Epidermal melanocyte (primary cell): ENCODE data around the gene BPIFA1.

Experiments used
- DNase-seq: peaks from one replicate; pipeline ENCODE4 v3.0.0; 2011; ENCODE audit warnings: low spot score; ENCODE audit not compliant: insufficient read length

Gene BPIFA1

GRCh38 chr20:33235696-33236095 is at the start of gene BPIFA1:
TSS of gene BPIFA1 (plus strand) at chr20:33235996. CDS start at chr20:33237712, 1,716 bp downstream.
- no peak for DNase-seq

- DNase-seq = no peak
Measured at GRCh38 chr20:33187491-33187890, 48.3 kb upstream of the BPIFA1 start.

- no peak for DNase-seq
Measured at GRCh38 chr20:33188421-33188820, 47.4 kb upstream of the BPIFA1 start.

GRCh38 chr20:33191484-33191883 is 44.3 kb upstream of the BPIFA1 start:
- DNase-seq = no peak

GRCh38 chr20:33191955-33192354 is 43.8 kb upstream of the BPIFA1 start:
- DNase-seq = no peak

- no peak for DNase-seq
Measured at GRCh38 chr20:33192912-33193501, 42.8 kb upstream of the BPIFA1 start.

- no peak for DNase-seq
Measured at GRCh38 chr20:33199026-33199425, 36.8 kb upstream of the BPIFA1 start.

- no peak for DNase-seq
Measured at GRCh38 chr20:33202451-33202850, 33.3 kb upstream of the BPIFA1 start.

- no peak for DNase-seq
Measured at GRCh38 chr20:33203444-33203843, 32.4 kb upstream of the BPIFA1 start.

GRCh38 chr20:33209789-33210188 is 26.0 kb upstream of the BPIFA1 start:
- DNase-seq = peak; percentile 64

- DNase-seq = no peak
Measured at GRCh38 chr20:33210371-33210770, 25.4 kb upstream of the BPIFA1 start.

- DNase-seq = no peak
Measured at GRCh38 chr20:33211817-33212424, 23.9 kb upstream of the BPIFA1 start.

- no peak for DNase-seq
Measured at GRCh38 chr20:33217052-33217451, 18.7 kb upstream of the BPIFA1 start, which contains the start of gene BPIFA3. TSS of gene BPIFA3 (plus strand) at chr20:33217352. CDS start at chr20:33217537, 185 bp downstream.

- no peak for DNase-seq
Measured at GRCh38 chr20:33224399-33224798, 11.4 kb upstream of the BPIFA1 start.

GRCh38 chr20:33229843-33230242 is 6.0 kb upstream of the BPIFA1 start:
- no peak for DNase-seq

- DNase-seq = no peak
Measured at GRCh38 chr20:33231237-33231636, 4.6 kb upstream of the BPIFA1 start.

- DNase-seq = no peak
Measured at GRCh38 chr20:33232486-33233072, 3.2 kb upstream of the BPIFA1 start.

GRCh38 chr20:33233129-33233774 is 2.5 kb upstream of the BPIFA1 start:
- no peak for DNase-seq

- no peak for DNase-seq
Measured at GRCh38 chr20:33234050-33234449, 1.7 kb upstream of the BPIFA1 start.

GRCh38 chr20:33236351-33236750 is 555 bp downstream of the BPIFA1 start:
- no peak for DNase-seq

- DNase-seq = no peak
Measured at GRCh38 chr20:33237989-33238388, 2.2 kb downstream of the BPIFA1 start.

GRCh38 chr20:33239418-33239817 is 3.6 kb downstream of the BPIFA1 start:
- DNase-seq = no peak
